Mesendoderm (in vitro differentiated cells): ENCODE results near the gene COL6A1.

Experiments
- DNase-seq: peaks from one replicate; pipeline ENCODE4 v3.0.0; 2013
- H2AK5ac ChIP-seq: 2 replicates; pipeline ENCODE4 v1.6.1; 2013; ENCODE audit warnings: low read length, inconsistent platforms
- H2BK120ac ChIP-seq: 2 replicates; pipeline ENCODE4 v1.6.1; 2013; ENCODE audit warnings: low read depth, mild to moderate bottlenecking, low read length, moderate library complexity, mixed read lengths
- H2BK15ac ChIP-seq: replicated peaks from 2 replicates; pipeline ENCODE4 v1.6.1; 2013; ENCODE audit warnings: low read depth, mild to moderate bottlenecking, moderate library complexity
- H2BK5ac ChIP-seq: 2 replicates; pipeline ENCODE4 v1.6.1; 2013; ENCODE audit warnings: low read length, inconsistent platforms
- H3K18ac ChIP-seq: 2 replicates; pipeline ENCODE4 v1.6.1; 2013; ENCODE audit warnings: mild to moderate bottlenecking, low read length, mixed read lengths
- H3K23ac ChIP-seq: one replicate; pipeline ENCODE4 v1.6.1; 2013; ENCODE audit warnings: low read length
- H3K27ac ChIP-seq: 2 replicates; pipeline ENCODE4 v1.5.1; 2013; ENCODE audit warnings: low read depth, mild to moderate bottlenecking, inconsistent platforms, low read length, moderate library complexity
- H3K27me3 ChIP-seq: 2 replicates; pipeline ENCODE4 v1.6.1; 2013; ENCODE audit warnings: low read length, control low read depth, mild to moderate bottlenecking, inconsistent platforms; ENCODE audit not compliant: insufficient read depth, poor library complexity
- H3K36me3 ChIP-seq: 2 replicates; pipeline ENCODE4 v1.6.1; 2013; ENCODE audit warnings: low read length, inconsistent platforms; ENCODE audit not compliant: control insufficient read depth, insufficient read depth
- H3K4ac ChIP-seq: one replicate; pipeline ENCODE4 v1.6.1; 2013; ENCODE audit warnings: low read depth, mild to moderate bottlenecking, low read length, moderate library complexity
- H3K4me1 ChIP-seq: 2 replicates; pipeline ENCODE4 v1.6.1; 2013; ENCODE audit warnings: low read depth, low read length, inconsistent platforms; ENCODE audit not compliant: control insufficient read depth
- H3K4me2 ChIP-seq: 2 replicates; pipeline ENCODE4 v1.6.1; 2013; ENCODE audit warnings: low read length
- H3K4me3 ChIP-seq: 2 replicates; pipeline ENCODE4 v1.5.1; 2013; ENCODE audit warnings: mild to moderate bottlenecking, low read length
- H3K56ac ChIP-seq: one replicate; pipeline ENCODE4 v1.6.1; 2013; ENCODE audit warnings: low read length
- H3K79me1 ChIP-seq: 2 replicates; pipeline ENCODE4 v1.6.1; 2013; ENCODE audit warnings: low read length, inconsistent platforms
- H3K79me2 ChIP-seq: 2 replicates; pipeline ENCODE4 v1.6.1; 2013; ENCODE audit warnings: mild to moderate bottlenecking, low read length; ENCODE audit not compliant: control insufficient read depth, insufficient read depth
- H3K9ac ChIP-seq: 2 replicates; pipeline ENCODE4 v1.6.1; 2013; ENCODE audit warnings: low read length, inconsistent platforms
- H4K5ac ChIP-seq: one replicate; pipeline ENCODE4 v1.6.1; 2013; ENCODE audit warnings: low read length
- H4K8ac ChIP-seq: one replicate; pipeline ENCODE4 v1.6.1; 2013; ENCODE audit warnings: low read depth, mild to moderate bottlenecking, control low read depth, low read length, moderate library complexity
- WGBS: extraction: QIAGEN DNeasy Blood & Tissue Kit; methylation state at CpG from one replicate; pipeline ENCODE4 v1.1.7; 2013; ENCODE audit warnings: low lambda C conversion rate, missing lambda C conversion rate; ENCODE audit not compliant: insufficient coverage; ENCODE audit errors: extremely low coverage; 5-methylcytosine and 5-hydroxymethylcytosine counted together

Gene COL6A1

DNA sequence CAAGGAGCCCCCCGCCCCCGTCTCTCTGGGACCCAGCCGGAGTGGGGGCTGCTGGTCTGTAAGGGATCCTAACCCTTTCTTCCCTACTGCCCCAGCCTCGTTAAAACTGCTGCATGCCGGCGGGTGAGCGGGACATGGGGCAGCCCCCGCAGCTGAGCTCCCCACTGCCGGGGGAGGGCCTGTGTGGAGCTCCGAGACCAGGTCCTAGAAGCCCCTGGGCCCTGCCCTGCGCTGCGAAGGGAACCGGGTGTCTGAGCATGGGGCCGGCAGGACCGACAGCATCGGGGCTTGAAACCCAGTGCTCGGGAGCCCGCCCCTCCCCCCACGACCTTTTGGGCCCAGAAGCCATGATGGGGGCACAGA, 9.2 kb upstream of the COL6A1 start:
- H3K4me3 ChIP-seq = no peak overlapping the region
- peak overlapping the region; percentile 82 for H2BK5ac ChIP-seq
- no peak overlapping the region for H2BK15ac ChIP-seq
- H3K4me2 ChIP-seq = peak overlapping the region; percentile 9
- H3K79me1 ChIP-seq = no peaks in the 10 kb centered on the region
- peak overlapping the region; percentile 100 for H3K27ac ChIP-seq
- H3K23ac ChIP-seq = no peak overlapping the region
- no peak overlapping the region for H4K5ac ChIP-seq
- peak overlapping the region; percentile 84 for H3K18ac ChIP-seq
- H2AK5ac ChIP-seq = peak overlapping the region; percentile 93
- whole genome bisulfite sequencing = no CpG with 5 or more reads among the region's 19 CpGs
- H3K56ac ChIP-seq = peak overlapping the region; percentile 100
- H4K8ac ChIP-seq = peak overlapping the region; percentile 93
- peak overlapping the region; percentile 31 for H2BK120ac ChIP-seq
- H3K4me1 ChIP-seq = peaks cover 4% of the 10 kb centered on the region
- no peaks in the 10 kb centered on the region for H3K36me3 ChIP-seq
- H3K27me3 ChIP-seq = no peaks in the 10 kb centered on the region
- H3K79me2 ChIP-seq = no peaks in the 10 kb centered on the region
- peak overlapping the region; percentile 98 for H3K9ac ChIP-seq
- peak overlapping the region; percentile 93 for H3K4ac ChIP-seq
- peak; percentile 47 for DNase-seq

DNA sequence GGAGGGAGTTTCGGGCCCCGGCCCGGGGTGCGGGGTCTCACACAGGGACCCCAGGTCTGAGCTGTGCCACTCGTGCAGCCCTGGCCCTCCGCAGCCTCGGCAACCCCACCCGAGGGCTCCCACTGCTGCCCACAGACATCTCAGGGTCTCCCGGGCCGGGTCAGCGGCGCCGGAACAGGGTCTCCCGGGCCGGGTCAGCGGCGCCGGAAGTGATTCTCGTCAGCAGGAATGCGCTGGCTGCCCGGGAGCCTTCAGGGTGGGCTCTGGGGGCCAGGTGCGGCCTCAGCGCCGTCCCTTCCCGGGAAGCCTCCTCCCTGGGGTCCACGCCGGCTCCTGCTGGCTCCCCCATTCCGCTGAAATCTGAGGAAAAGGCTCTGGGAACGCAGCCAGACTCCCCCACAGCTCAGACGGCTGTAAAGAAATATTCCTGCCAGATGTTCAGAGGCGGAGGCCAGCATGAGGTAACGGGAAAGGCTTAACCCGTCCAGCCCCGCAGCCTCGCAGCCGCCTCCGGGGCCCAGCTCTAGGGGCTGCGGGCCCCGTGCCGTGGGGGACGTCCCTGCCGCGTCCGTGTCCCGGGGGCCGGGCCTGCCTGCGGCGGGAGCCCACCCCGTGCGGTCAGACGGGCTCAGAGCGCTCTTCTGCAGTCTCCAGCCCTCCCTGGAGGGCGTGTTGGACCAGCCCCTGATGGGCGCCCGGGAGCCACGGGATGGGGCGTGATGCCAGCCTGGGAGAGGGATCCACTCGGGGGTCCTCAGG, 8.7 kb upstream of the COL6A1 start:
- H3K4me2 ChIP-seq = peak overlapping the region; percentile 95
- peak overlapping the region; percentile 100 for H3K27ac ChIP-seq
- DNase-seq = peak; percentile 58
- peak overlapping the region; percentile 93 for H4K8ac ChIP-seq
- H3K4ac ChIP-seq = peak overlapping the region; percentile 93
- H2AK5ac ChIP-seq = peak overlapping the region; percentile 45
- no peak overlapping the region for H2BK15ac ChIP-seq
- peaks cover 4% of the 10 kb centered on the region for H3K4me1 ChIP-seq
- H2BK120ac ChIP-seq = peak overlapping the region; percentile 62
- peak overlapping the region; percentile 84 for H3K18ac ChIP-seq
- H3K79me2 ChIP-seq = no peaks in the 10 kb centered on the region
- H4K5ac ChIP-seq = no peak overlapping the region
- H3K79me1 ChIP-seq = no peaks in the 10 kb centered on the region
- peak overlapping the region; percentile 98 for H3K9ac ChIP-seq
- peak overlapping the region; percentile 98 for H3K23ac ChIP-seq
- H3K4me3 ChIP-seq = peak overlapping the region; percentile 23
- H3K27me3 ChIP-seq = no peaks in the 10 kb centered on the region
- no CpG with 5 or more reads among the region's 58 CpGs for WGBS
- peak overlapping the region; percentile 96 for H2BK5ac ChIP-seq
- H3K36me3 ChIP-seq = no peaks in the 10 kb centered on the region
- peak overlapping the region; percentile 100 for H3K56ac ChIP-seq

DNA sequence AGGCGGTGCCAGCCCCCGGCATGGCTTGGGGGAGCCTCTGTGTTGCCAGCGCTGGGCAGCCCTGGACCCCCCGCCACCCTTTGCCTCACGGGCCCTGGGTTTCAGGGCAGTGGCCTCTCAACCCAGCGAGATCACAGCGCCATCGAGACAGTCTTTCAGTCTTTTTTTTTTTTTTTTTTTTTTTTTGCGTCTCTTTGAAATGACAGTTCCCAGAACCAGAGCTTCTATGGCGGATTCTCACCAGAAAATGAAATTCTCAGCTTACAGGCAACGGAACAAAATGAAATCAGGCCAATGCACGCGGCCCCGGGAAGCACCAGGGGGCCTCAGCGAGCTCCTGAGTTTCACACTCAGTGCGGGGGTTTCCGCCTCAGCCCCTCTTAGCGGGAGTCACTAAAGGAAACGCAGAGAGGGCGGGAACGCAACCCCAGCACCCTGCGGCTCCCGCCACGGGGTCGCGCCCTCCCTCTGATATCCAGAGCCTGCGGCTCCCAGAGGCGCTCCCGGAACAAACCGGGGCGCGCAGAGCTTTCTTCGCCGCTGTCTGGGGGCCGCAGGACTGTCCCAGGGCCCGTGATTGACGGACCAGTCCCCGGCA, 8.0 kb upstream of the COL6A1 start:
- H3K23ac ChIP-seq = peak overlapping the region; percentile 100
- H3K79me1 ChIP-seq = no peaks in the 10 kb centered on the region
- peak overlapping the region; percentile 99 for H3K18ac ChIP-seq
- peak overlapping the region; percentile 39 for H3K4me3 ChIP-seq
- H3K27me3 ChIP-seq = no peaks in the 10 kb centered on the region
- peak overlapping the region; percentile 93 for H4K8ac ChIP-seq
- peak overlapping the region; percentile 95 for H3K4me2 ChIP-seq
- peaks cover 4% of the 10 kb centered on the region for H3K4me1 ChIP-seq
- H2BK15ac ChIP-seq = no peak overlapping the region
- H2BK5ac ChIP-seq = peak overlapping the region; percentile 100
- H2BK120ac ChIP-seq = peak overlapping the region; percentile 98
- no peaks in the 10 kb centered on the region for H3K36me3 ChIP-seq
- peak overlapping the region; percentile 93 for H3K4ac ChIP-seq
- H3K56ac ChIP-seq = peak overlapping the region; percentile 100
- peak overlapping the region; percentile 45 for H2AK5ac ChIP-seq
- H3K27ac ChIP-seq = peak overlapping the region; percentile 100
- peak; percentile 89 for DNase-seq
- no CpG with 5 or more reads among the region's 38 CpGs for WGBS
- no peak overlapping the region for H4K5ac ChIP-seq
- peak overlapping the region; percentile 98 for H3K9ac ChIP-seq
- H3K79me2 ChIP-seq = no peaks in the 10 kb centered on the region

DNA sequence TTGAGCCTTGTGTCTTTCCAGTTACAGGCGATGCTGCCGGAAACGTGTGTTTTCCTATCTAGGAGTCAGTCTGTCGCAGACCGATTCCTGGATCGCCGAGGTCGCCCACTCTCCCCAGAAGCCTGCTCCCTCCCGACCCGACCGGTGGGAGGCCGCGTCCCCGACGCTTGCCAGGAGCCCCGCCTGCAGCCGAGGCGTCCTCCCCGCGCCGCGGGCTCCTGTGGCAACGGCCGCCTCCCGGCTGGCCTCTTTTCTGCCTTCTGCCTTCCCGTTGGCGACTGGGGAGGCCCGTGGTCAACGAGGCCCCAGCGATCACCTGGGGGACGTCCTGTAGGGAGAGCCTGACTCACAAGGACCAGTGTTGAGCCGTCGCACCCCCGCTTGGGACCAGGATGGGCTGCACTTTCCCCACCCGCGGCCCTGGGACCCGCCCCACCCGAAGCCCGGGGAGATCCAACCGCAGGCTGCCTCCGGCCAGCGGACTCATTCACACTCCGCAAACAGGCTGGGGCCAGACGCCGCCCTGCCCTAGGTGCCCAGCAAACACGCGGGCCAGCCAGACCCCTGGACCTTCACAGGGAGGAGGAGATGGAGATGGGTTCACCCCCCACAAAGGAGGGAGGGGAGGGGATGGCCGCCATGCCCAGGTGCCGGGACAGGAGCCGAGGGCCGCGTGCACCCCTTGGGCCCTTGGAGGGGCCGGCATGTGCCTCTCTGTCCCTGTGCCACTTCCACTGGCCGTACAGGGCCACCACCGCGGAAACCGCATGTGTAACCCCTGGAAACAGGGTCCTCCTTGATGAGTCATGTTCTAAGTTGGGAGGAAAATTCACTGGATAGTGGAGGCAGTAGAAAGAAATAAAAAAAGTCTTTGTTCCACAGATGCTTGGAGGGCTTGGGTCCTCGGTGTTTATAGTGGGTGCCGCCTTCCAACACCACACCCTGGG, 7.2 kb upstream of the COL6A1 start:
- H3K4ac ChIP-seq = peak overlapping the region; percentile 99
- no peaks in the 10 kb centered on the region for H3K79me2 ChIP-seq
- no CpG with 5 or more reads among the region's 59 CpGs for WGBS
- peak overlapping the region; percentile 100 for H2BK5ac ChIP-seq
- H2AK5ac ChIP-seq = peak overlapping the region; percentile 95
- H3K56ac ChIP-seq = peak overlapping the region; percentile 100
- no peaks in the 10 kb centered on the region for H3K36me3 ChIP-seq
- H3K9ac ChIP-seq = peak overlapping the region; percentile 98
- peak overlapping the region; percentile 100 for H3K23ac ChIP-seq
- peaks cover 4% of the 10 kb centered on the region for H3K4me1 ChIP-seq
- H3K4me2 ChIP-seq = peak overlapping the region; percentile 95
- no peak overlapping the region for H2BK15ac ChIP-seq
- H3K79me1 ChIP-seq = no peaks in the 10 kb centered on the region
- H3K18ac ChIP-seq = peak overlapping the region; percentile 99
- H4K8ac ChIP-seq = peak overlapping the region; percentile 69
- peak; percentile 92 for DNase-seq
- H3K4me3 ChIP-seq = peak overlapping the region; percentile 39
- peak overlapping the region; percentile 98 for H2BK120ac ChIP-seq
- peak overlapping the region; percentile 21 for H4K5ac ChIP-seq
- no peaks in the 10 kb centered on the region for H3K27me3 ChIP-seq
- peak overlapping the region; percentile 100 for H3K27ac ChIP-seq

DNA sequence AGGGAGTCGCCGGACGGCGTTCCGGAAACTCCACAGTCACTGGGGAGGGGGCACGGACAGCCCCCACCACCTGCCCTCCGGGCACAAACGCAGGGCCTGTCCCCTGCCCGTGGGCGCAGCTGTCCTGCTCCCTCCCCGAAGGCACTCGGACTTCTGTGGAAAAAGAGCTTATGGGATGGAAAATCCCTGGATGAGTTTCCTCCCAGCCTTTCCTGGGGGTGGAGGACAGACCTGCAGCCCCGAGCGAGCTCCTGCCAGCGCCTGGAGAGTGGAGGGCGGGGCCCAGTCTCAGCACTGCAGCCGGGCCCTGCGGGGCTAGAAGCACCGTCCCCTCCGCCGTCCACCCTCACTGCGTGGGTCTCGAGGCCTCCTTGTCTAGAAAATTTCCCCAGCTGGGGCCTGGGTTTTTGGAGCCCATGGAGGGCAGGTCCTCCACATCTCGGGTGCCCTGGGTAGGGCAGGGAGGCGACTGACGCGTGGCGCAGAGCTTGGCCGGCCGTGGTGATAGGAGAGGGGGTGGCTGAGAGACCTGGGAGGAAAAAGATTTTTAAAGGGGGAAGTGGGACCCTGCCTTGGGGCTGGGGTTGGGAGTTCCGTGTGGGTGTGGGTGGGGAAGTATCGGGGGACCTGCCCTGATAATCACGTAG, 6.4 kb upstream of the COL6A1 start:
- Histone ChIP-seq H3K79me1 (no peaks in the 10 kb centered on the region), H2BK15ac (no peak overlapping the region), H3K4me2 (peak overlapping the region; percentile 95), H3K79me2 (no peaks in the 10 kb centered on the region), H4K5ac (peak overlapping the region; percentile 21), H3K18ac (peak overlapping the region; percentile 99), H3K56ac (peak overlapping the region; percentile 100), H3K4me3 (peak overlapping the region; percentile 39), H3K23ac (peak overlapping the region; percentile 100), H3K27ac (peak overlapping the region; percentile 100), H3K9ac (peak overlapping the region; percentile 98), H3K4ac (peak overlapping the region; percentile 99), H3K27me3 (no peaks in the 10 kb centered on the region), H4K8ac (peak overlapping the region; percentile 16), H2BK120ac (peak overlapping the region; percentile 98), H3K36me3 (no peaks in the 10 kb centered on the region), H3K4me1 (peaks cover 4% of the 10 kb centered on the region), H2BK5ac (peak overlapping the region; percentile 100), H2AK5ac (peak overlapping the region; percentile 95)
- peak; percentile 87 for DNase-seq
- no CpG with 5 or more reads among the region's 33 CpGs for WGBS
